Measurements from ENCODE around the gene HIPK2. TPM values are rescaled to one million over a fixed set of nuclear protein-coding genes. Genes with fewer than 3 reads are reported as not detected.

The HIPK2 gene
- total RNA-seq, 2 experiments from 2014 or later, result 15.4 to 16.1 TPM

DNA sequence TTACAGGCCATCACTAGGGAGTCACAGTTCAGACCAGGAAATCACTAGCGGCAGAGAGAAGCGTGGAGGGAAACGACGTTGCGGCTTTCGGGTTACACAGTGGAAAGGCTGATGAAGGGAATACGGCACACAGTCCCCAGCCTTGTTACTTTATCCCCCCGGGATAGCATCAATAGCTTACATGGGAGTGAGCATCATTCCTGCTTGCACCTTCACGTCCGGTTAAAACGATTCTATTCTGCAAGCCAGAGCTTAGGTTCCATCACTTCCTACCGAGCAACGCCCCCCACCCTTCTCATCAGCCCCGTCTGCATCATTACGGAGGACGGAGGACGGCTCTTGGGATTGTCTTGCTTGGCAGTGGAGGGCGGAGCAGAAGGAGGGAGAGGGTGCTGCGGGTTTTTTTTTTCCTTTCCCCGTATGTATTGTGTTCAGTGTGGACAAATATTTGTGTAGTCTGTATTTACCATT is 129.4 kb downstream of the HIPK2 start:
- H3K4me3 Mint-ChIP-seq, result peak overlapping the region; percentile 18
- H3K27me3 Mint-ChIP-seq, result no peaks in the 10 kb centered on the region
- H3K36me3 Mint-ChIP-seq, result peaks cover 1% of the 10 kb centered on the region
- no peak overlapping the region for H3K27ac Mint-ChIP-seq
- DNase-seq, result no peak
- H3K9me3 Mint-ChIP-seq, result no peaks in the 10 kb centered on the region
- peaks cover 56% of the 10 kb centered on the region for H3K4me1 Mint-ChIP-seq

DNA sequence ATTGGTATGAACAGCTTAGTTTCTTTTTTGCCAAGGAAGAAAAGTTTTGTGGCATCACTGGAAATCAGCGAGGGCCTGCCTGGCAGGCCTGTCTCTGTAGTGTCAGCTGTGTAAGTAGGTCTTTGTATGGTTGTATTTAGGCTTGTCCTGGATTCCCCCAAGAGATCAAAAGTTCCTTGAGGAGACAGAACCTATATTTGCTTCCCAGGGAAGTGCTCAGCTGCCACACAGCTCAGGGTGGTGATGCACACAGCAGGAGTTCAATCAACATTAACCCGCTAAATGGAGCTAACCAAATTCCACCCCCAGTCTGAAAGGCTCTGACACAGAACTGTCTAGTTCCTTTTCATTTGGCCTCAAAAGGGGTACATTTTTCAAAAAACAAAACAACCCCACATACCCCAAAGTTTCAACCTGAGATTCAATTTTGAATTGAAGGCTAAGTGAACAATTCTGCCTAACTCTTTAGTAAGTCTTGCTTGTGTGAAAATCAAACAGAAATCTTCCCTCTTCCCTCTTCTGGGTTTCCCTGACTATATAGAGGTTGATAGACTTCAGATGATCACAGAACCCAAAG is 129.9 kb downstream of the HIPK2 start:
- Mint-ChIP-seq H3K27me3 (no peaks in the 10 kb centered on the region), H3K4me1 (peaks cover 57% of the 10 kb centered on the region), H3K27ac (no peak overlapping the region), H3K36me3 (peaks cover 1% of the 10 kb centered on the region), H3K9me3 (no peaks in the 10 kb centered on the region), H3K4me3 (no peak overlapping the region)
- DNase-seq, result no peak

DNA sequence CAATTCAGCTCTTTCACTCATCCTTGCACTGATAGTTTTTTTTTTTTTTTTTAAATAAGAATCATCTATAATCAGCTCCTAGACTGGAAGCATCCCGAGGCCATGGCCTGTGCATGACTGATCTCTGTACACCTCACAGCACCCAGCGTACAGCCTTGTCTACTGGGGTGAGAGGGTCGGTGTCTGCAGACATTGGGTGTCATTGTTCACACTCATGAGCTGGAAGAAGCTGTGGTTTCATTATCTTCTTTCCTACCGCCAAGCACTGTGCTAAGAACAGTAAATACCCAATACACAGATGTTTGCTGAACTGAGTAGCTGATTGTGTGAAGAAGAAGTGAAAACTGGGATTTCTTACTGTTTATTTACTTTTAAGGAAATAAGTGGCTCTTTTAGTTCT is 130.7 kb downstream of the HIPK2 start:
- H3K4me3 Mint-ChIP-seq, result no peak overlapping the region
- H3K4me1 Mint-ChIP-seq, result peaks cover 58% of the 10 kb centered on the region

DNA sequence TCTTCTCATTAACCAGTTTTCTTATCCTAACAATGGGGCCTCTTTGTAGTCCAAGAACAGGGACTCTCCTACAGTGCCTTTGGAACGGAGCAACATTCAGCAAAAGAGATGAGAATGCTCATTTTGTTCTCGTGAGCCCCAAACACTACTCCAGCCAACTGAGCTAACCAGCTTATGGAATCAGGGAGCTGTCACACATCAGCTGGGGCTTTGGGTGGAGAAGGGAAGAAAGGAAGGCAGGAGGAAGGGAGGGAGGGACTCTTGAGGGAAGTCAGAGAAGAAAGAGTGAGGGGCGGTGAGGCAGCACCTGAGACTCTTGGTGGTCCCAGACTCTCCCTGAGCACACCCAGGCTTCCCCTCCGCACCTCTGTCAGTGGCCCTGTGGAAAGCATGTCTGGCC is 131.2 kb downstream of the HIPK2 start:
- no peaks in the 10 kb centered on the region for H3K9me3 Mint-ChIP-seq
- peaks cover 58% of the 10 kb centered on the region for H3K4me1 Mint-ChIP-seq

More for the DNA sequence above, 130.7 kb downstream of the HIPK2 start:
- DNase-seq, result no peak
- Mint-ChIP-seq H3K27ac (no peak overlapping the region), H3K9me3 (no peaks in the 10 kb centered on the region), H3K27me3 (no peaks in the 10 kb centered on the region), H3K36me3 (peaks cover 1% of the 10 kb centered on the region)

DNA sequence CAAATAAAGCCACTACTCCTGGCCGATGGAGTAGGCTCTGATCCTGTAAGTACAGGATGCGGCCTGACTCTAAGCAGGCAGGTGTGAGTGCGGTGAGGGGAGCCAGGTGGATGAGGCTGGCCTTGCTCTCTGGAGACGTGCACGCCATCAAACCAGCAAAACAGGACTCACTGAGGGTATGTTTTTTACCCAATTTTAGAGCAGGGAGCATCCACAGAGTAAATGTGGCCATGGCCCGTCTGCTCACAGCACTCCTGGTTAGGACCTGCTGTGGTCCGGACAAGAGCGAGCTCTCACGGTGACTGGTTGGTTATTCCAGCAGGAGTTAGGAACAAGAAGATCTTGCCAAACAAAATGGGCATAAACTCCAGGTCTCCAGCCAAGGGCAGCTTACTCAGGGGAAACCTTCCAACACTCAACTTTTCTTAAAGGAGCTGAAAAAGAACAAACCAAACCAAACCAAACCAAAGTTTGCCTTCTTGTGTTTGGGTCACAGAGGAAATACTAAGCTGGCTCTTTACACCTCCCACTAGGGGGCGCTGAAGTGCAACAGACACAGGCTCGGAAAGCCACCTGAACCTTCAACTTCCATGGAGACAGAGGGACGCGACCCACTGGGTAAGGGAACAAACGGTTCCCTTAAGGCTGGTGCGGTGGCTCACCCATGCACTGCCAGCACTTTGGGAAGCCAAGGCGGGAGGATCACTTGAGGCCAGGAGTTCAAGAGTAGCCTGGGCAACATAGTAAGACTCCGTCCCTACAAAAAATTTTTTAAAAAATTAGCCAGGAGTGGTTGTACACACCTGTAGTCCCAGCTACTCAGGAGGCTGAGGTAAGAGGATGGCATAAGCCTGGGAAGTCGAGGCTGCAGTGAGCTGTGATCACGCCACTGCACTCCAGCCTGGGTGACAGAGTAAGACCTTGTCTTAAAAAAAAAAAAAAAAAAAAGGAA is 131.9 kb downstream of the HIPK2 start:
- H3K9me3 Mint-ChIP-seq, result no peaks in the 10 kb centered on the region
- H3K36me3 Mint-ChIP-seq, result peaks cover 1% of the 10 kb centered on the region
- H3K4me3 Mint-ChIP-seq, result no peak overlapping the region
- H3K27me3 Mint-ChIP-seq, result no peaks in the 10 kb centered on the region
- DNase-seq, result peak; percentile 78
- H3K27ac Mint-ChIP-seq, result no peak overlapping the region
- peaks cover 58% of the 10 kb centered on the region for H3K4me1 Mint-ChIP-seq

More for the DNA sequence above, 131.2 kb downstream of the HIPK2 start:
- Mint-ChIP-seq H3K27me3 (no peaks in the 10 kb centered on the region), H3K27ac (no peak overlapping the region), H3K4me3 (no peak overlapping the region), H3K36me3 (peaks cover 1% of the 10 kb centered on the region)
- no peak for DNase-seq

DNA sequence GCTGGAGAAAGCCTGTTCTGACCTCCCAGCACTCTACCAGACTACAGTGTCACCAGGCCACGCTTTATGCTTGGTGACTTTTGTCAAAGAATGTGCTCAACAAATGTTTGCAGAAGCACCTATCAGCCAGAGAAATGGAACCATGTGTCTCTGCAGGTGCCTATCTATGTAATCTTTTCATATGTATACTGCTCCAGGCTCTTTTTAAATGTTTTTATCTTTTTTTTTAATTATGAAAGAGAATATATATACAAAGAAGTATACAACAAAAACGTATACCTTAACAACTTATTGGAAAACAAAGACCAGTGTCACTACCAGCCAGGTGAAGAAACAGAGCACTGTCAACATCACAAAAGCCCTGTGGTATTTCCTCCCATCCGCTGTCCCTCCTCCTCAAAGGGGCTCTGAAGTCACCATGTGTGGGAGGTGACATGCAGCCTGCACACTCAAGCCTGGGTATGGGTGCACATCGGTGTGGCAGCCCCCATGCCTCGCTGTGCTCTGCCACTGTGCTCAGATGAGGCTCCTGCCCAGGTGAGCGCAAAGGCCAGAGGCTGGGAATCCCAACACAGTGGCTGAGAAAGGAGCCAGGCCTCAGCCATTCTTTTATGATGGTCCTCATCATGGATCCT is 133.7 kb downstream of the HIPK2 start:
- Mint-ChIP-seq H3K4me3 (no peak overlapping the region), H3K27me3 (no peaks in the 10 kb centered on the region), H3K4me1 (peaks cover 49% of the 10 kb centered on the region), H3K9me3 (no peaks in the 10 kb centered on the region), H3K36me3 (peaks cover 1% of the 10 kb centered on the region), H3K27ac (peak overlapping the region; percentile 1)
- peak; percentile 15 for DNase-seq

DNA sequence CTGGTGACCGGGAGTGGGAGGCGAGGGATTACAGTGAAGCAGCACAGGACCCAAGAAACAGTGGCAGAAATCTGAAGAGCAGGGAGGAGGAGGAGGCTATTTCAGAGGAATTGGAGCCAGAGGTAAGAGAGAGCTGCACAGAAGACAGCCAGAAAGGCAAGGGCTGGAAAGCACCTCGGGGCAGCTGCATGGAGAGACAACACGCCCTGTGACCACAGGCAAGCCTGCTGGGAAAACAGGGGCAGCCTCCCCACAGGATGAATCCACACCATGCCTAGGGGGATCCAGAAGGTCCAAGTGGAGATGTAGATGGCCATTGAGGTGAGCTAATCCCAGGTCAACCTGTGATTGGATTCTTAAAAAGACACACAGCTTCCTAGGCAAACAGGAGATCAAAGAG is 135.5 kb downstream of the HIPK2 start:
- peaks cover 32% of the 10 kb centered on the region for H3K4me1 Mint-ChIP-seq
- peaks cover 3% of the 10 kb centered on the region for H3K36me3 Mint-ChIP-seq

DNA sequence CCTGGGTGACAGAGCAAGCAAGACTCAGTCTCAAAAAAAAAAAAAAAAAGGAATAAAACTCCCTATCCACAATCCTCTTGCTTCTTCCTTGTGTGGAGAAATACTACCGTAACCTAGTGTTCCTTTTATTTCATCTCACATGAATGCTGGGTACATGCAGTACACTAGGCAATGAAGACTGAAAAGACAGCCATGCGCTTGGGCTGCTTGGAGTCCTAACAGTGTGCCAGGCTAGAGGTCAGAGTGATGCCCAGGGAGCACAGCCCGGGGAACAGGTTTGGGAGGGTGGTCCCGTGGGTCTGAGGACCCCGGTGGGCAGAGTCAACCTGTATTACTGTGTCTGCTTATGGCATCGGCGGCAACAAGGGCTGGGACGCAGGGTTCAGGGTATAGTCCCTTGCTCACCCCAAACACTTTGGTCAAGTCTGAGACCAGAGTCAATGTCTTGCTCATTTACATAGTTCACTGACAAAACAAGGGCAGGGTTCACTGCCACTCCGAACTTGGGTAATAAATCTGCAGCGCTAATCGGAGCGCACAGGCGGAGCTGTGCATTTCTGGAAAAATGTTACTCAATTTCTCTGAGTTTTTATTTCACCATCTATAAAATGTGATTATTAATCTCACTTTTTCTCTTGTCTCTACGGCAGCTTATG is 136.3 kb downstream of the HIPK2 start:
- Mint-ChIP-seq H3K27me3 (no peaks in the 10 kb centered on the region), H3K36me3 (peaks cover 9% of the 10 kb centered on the region), H3K4me3 (no peak overlapping the region), H3K4me1 (peaks cover 32% of the 10 kb centered on the region), H3K27ac (no peak overlapping the region), H3K9me3 (peaks cover 7% of the 10 kb centered on the region)
- DNase-seq, result no peak

More for the DNA sequence above, 135.5 kb downstream of the HIPK2 start:
- no peak for DNase-seq
- Mint-ChIP-seq H3K27ac (no peak overlapping the region), H3K9me3 (peaks cover 1% of the 10 kb centered on the region), H3K4me3 (no peak overlapping the region), H3K27me3 (no peaks in the 10 kb centered on the region)

DNA sequence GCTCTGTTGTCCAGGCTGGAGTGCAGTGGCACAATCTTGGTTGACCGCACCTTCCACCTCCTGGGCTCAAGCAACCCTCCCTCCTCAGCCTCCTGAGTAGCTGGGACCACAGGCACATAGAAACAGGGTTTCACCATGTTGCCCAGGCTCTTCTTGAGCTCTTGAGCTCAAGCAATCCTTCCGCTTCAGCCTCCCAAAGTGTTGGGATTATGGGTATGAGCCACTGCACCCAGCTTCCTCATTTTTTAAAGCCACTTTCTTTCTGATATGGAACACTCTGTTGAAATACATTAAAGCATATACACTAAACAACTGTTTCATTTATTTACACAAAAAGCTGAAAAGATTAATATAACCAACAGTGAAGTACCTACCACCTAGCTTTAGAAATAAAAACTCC is 137.1 kb downstream of the HIPK2 start:
- peaks cover 33% of the 10 kb centered on the region for H3K4me1 Mint-ChIP-seq
- peaks cover 12% of the 10 kb centered on the region for H3K36me3 Mint-ChIP-seq

DNA sequence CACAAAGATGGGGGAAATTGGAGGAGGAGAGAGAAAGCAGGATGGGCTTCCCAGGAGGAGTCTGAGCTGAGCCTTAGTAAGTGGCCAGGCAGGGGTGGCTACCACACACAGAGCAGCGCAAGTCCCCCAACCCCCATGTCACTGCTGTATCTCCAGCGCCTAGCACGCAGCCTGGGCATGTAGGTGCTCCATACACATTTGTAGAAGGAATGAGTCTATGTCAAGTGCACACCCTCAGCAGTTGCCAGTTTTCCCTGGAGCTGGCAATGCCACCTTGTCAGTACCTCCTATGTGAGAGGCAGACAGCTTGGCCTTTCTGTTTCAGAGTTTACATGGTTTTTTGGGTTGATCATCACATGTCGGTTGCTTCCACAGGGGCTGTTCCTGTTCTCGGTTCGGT is 138.2 kb downstream of the HIPK2 start:
- peaks cover 34% of the 10 kb centered on the region for H3K4me1 Mint-ChIP-seq
- H3K36me3 Mint-ChIP-seq, result peaks cover 15% of the 10 kb centered on the region
- peaks cover 8% of the 10 kb centered on the region for H3K9me3 Mint-ChIP-seq
- no peaks in the 10 kb centered on the region for H3K27me3 Mint-ChIP-seq
- no peak overlapping the region for H3K4me3 Mint-ChIP-seq
- no peak for DNase-seq
- no peak overlapping the region for H3K27ac Mint-ChIP-seq

More for the DNA sequence above, 137.1 kb downstream of the HIPK2 start:
- no peak overlapping the region for H3K4me3 Mint-ChIP-seq
- H3K9me3 Mint-ChIP-seq, result peaks cover 8% of the 10 kb centered on the region
- DNase-seq, result no peak
- no peak overlapping the region for H3K27ac Mint-ChIP-seq
- H3K27me3 Mint-ChIP-seq, result no peaks in the 10 kb centered on the region

DNA sequence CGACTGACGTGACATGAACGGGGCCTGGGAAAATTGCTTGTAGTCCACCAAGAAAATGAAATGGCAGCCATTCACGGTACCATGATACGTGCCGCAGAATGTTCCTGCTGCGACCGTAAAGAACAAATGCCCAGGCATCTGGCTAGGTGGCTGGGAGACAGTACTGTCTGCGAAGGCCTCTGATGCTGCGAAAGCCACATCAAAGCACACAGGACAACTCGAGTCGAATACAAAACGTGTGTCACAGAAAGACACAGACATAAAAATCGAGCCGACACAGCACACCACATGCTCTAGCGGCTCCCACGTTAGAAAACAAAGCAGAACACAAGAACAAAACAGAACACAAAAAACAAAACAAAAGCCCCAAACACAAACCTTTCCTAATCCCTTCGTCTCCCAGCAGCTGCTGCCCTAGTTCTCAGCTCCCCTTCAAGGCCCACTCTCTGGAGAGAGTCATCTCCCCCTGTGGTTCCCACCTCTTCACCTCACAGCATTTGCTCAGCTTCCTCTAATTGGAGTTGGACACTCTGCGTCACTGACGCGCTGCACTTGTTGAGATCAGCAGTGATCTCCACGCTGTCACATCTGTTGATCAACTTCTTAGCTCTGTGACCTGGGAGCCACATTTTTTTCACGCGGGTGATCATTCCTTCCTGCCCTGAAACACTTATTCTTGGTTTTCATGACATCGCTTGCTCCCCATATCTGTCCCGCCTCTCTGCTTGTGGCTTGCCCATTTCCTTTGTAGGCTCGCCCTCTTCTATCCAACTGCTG is 142.1 kb downstream of the HIPK2 start:
- Mint-ChIP-seq H3K27me3 (no peaks in the 10 kb centered on the region), H3K27ac (peak overlapping the region; percentile 91), H3K4me3 (peak overlapping the region; percentile 79), H3K4me1 (peaks cover 31% of the 10 kb centered on the region), H3K9me3 (peaks cover 8% of the 10 kb centered on the region), H3K36me3 (peaks cover 29% of the 10 kb centered on the region)
- peak; percentile 71 for DNase-seq

DNA sequence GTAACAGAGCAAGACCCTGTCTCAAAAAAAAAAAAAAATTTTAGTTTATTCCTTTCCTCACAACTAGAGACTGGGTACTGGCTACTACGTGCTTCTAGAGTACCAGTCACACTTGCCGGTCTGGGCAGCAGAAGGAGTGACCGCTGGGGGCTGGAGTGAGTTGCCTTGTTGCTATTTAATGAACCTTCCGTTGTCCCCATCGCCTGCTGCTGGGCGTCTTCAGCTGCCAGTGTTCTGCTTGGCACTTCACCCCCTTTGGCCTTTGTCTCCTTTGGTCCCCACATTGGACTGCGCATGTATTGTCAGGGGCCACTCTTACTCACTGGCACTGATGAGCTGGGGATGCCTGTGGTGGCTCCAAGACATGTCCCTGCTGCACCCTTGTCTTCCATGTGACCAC is 143.7 kb downstream of the HIPK2 start:
- Mint-ChIP-seq H3K9me3 (peaks cover 8% of the 10 kb centered on the region), H3K27me3 (no peaks in the 10 kb centered on the region), H3K36me3 (peaks cover 36% of the 10 kb centered on the region), H3K4me1 (peaks cover 46% of the 10 kb centered on the region), H3K27ac (no peak overlapping the region), H3K4me3 (no peak overlapping the region)
- no peak for DNase-seq

DNA sequence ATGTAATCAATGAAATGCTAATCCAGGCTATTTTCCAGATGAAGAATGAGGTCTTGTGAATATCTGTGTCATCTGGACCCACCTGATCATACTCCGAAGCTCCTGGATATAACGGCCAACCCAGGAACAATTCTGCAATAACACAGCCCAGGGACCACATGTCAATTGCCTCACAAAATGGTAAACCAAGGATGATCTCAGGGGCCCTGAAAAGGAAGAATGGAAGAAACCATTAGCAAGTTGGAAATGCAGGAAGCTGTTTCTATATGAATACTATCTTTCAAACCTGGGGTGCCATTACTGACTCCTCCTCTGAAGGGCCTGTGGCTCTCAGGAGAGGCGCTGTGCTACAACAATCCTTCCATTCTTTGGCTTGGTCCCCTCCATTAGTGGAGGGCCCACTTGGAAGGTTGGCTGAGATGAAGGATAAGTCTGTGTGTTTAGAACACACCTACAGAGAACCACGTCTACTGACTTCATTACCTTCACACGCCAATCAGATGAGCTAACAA is 146.2 kb downstream of the HIPK2 start:
- no peak overlapping the region for H3K27ac Mint-ChIP-seq
- H3K27me3 Mint-ChIP-seq, result no peaks in the 10 kb centered on the region
- peaks cover 2% of the 10 kb centered on the region for H3K9me3 Mint-ChIP-seq

More for the DNA sequence above, 146.2 kb downstream of the HIPK2 start:
- no peak overlapping the region for H3K4me3 Mint-ChIP-seq
- no peak for DNase-seq
- H3K4me1 Mint-ChIP-seq, result peaks cover 61% of the 10 kb centered on the region
- peaks cover 47% of the 10 kb centered on the region for H3K36me3 Mint-ChIP-seq

Measured in activated naive CD8-positive, alpha-beta T cell treated with anti-CD3 and anti-CD28 coated beads for 36 hours (primary cell).